GM11168 (cell line): ENCODE results near the gene WSB2.
"Not testable (repeated sequence)": the region's sequence is repeated elsewhere in the genome, so short reads cannot be mapped to it uniquely, and the experiment has no call there.

Source experiments
- in situ Hi-C: fragments of 300-500 bp; cut with MboI; formaldehyde crosslinking; loops from one replicate; pipeline ENCODE4 v1.12.0; 2022; ENCODE audit warnings: low sequenced_read_pairs; ENCODE audit not compliant: unreplicated experiment

The WSB2 gene

DNA sequence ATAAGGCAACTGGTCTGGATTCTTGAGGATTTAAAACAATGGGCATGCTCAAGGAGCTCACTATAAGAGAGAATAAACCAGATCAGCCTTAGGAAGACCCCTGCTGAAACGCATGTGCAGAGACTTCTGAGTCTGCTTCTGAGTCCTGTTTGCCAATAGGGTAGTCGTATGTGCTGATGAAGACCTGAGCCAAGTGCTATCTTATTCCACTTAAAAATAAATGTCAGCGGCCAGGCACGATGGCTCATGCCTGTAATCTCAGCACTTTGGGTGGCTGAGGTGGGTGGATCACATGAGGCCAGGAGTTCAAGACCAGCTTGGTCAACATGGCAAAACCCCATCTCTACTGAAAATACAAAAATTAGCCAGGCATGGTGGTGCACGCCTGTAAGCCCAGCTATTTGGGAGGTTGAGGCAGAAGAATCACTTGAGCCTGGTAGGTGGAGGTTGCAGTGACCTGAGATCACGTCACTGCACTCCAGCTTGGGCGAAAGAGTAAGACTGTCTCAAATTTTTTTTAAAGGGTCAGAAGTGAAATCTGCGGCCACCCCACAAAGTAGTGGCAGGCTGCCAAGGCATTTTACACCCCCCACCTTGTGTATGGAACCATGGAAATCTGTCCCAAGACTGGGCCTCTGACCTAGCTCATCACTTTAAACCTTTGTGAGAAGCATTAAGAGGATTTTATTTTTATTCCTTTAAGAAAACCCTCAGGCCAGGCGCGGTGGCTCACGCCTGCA, 24.1 kb downstream of the WSB2 start:
- in situ Hi-C loops = no loop called here

DNA sequence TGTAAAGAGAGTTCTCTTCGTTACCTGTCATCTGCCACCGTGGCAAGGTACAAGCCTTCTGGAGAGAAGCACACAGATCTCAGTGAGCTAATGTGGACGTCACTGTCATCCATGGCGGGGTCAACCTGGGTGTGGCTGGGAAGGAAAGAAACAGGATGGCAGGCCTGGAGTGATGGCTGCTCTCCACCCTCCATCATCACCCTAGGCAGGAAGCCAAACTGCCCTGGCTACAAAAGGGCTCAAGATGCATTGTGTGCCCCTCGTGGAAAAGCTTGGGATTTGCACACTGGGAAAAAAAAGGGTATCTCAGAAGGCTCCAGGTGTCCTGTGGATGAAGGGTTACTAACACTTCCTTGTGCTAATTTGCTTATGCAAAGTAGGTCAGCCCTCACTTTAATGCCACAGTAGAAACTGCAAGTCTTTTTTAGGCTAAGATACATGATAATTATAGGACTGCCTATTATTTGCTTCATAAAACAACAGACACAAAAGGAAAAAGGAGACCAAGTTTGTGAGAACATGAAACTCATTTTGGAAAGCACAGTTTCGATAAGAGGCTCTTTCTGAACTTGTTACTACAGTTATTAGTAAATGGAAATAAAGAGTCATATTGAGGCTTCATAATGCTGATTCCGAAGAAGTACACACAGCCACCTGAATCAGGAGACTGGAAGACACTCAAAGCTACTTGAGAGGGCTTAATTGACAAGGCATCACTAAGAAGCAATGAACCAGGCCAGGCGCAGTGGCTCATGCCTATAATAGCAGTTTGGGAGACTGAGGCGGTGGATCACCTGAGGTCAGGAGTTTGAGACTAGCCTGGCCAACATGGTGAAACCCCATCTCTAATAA, 25.6 kb downstream of the WSB2 start:
- in situ Hi-C loops = no loop called here

DNA sequence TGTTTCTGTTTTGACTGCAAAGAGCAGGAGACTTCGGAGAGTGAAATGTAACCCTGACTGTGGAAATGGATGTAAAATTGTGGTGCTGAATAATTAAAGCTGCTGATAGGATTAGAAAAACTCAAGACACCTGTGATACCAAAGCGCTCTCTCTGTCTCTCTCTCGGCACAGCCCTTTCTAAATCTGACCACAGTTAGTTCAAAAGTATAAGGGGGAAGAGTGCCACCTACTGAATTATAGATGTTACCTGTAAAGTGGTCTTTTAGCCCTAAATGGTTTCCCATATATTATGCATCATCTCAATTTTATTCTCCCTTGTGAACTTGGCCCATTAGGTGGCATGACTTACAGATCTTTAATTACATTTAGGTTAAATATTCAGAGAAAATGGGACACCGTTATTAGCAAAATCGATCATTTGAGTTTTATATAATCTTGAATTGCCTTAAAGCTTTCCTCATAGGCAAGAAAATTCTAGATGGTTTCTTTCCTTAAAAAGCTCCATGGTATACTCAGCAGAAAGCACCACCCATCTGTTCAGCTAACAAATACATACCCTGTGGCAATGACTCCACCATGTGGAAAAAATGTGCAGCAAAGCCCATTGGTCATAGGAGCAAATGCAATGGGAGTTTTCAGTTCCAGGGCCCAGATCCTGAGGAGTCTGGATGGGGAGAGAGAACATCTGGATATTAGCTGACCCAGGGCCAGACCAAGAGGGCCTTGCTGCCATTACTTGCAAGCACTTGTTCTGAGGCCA, 26.4 kb downstream of the WSB2 start:
- in situ Hi-C loops = no loop called here

DNA sequence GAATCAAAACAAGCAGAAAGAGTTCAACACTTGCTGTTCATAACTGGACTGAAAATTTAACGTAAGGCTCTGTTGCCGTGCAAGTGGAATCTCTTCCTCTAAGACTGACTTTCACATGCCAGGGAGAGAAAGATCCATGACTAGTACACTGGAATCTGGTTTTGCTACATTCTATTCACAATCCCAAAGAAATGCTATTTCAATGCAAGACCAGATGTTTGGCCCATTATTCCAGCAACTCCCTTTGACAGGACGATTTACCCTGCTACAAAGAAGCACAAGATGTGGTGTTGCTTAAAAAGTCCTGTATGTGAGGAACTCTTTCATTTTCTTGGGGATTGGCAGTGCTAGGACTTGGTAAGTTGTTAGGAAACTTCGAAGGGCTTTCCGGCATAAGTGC, 27.1 kb downstream of the WSB2 start:
- in situ Hi-C loops = no loop called here

DNA sequence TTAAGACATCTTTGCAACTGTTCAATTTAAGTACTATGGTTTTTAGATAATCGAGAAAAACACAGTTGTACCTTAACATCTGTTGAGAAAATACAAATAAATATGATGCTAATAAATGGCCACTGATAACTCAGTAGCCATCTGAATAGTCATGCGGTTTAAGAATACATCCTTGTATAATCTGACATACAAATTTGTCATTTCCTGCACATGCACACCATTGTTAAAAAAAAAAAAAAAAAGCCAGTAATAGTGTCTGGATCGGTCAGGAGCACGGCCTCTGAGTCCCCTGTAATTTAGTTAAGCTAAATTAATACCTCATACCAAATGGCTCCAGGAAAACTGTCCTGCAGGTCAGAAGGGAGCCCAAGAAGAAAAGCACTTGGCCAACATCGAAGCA, 27.7 kb downstream of the WSB2 start:
- in situ Hi-C loops = no loop called here

DNA sequence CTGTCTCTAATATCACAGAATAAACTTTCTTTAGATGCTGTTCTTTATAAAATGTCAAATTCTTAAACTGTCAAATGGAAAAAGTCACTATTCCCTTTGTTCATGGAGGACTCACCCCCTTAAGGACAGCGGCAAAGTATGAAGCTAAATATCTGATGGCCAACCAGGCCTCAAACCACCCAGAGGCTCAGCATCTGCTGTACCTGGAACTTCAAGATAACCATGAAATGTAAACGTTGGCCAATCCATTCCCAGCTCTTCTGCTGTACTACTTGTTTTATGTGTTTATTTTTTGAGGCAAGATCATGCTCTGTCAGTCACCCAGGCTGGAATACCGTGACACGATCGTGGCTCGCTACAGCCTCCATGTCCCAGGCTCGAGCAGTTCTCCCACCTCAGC, 28.8 kb downstream of the WSB2 start:
- in situ Hi-C loops = no loop called here

DNA sequence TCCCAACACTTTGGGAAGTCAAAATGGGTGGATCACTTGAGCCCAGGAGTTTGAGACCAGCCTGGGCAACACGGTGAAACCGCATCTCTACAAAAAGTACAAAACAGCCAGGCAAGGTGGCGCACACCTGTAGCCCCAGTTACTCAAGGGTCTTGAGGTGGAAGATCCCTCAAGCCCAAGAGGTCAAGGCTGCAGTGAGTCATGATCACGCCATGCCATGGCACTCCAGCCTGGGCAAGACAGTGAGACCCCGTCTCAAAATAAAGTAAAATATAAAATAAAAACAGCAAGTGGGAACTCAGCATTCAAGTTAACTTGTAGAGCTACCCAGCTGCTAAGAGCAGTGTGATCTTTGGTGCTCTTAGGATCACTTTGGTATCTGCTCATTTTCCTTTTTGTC, 31.8 kb downstream of the WSB2 start:
- in situ Hi-C loops = no loop called here

DNA sequence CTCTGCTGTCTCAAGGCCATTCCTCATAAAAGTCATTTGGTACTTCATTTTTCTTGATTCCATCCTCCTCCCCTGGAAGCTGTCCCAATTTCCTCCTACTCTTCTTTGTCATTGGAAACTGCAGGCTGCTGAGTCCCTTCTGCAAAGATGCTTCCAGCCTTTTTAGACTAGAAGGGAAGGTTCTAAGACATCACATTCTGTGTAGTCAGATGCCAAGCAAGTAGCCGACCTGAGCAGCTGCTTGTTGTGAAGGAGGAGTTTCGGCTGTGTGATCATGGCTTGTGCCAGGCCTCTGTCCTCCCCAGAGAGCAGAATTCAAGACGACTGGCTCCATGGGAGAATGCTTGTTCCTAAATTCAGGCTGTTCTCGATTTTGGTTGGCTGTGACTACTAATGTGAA, 35.8 kb downstream of the WSB2 start:
- in situ Hi-C loops = no loop called here

DNA sequence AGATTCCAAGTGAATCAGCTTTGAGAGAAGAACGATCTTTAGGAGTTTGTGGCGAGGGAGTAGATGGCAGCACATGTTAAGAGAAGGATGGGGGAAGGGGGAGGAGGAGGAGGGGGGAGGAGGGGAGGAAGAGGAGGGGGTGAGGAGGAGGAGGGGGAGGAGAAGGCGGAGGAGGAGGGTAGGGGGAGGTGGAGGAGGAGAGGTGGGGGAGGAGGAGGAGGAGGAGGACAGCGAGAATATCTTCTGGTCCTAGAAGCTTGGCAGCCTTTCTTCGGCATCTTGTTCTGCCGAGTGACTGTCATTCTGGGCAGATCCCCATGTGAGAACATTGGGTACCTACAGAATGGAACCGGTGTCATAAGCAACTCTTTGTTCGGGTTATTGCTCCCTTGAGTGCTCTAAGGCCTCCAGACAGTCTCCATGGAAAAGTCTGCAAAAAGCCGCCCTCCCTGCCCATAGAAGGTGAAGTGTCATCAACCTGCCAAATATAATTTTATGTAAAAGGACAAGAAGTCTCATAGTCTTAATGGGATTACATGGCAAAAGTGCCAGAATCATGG, 37.6 kb downstream of the WSB2 start:
- in situ Hi-C loops = no loop called here

DNA sequence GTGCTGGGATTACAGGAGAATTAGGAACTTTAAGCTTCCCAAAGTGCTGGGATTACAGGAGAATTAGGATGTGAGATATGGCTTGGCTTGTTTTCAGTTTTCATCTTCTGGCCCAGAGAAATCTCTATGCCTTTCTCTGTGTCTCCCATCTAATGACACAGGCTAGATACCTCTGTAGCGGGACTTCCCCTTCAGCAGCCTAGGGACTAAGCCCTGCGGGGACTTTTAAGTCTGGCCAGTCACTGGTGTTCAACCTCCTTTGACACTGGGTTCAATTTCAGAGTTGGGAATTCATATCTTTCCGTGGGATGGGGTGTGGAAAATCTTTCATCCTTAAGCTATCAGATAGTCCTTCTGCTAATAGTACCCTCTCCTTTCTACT, 38.3 kb downstream of the WSB2 start:
- in situ Hi-C loops = no loop called here

DNA sequence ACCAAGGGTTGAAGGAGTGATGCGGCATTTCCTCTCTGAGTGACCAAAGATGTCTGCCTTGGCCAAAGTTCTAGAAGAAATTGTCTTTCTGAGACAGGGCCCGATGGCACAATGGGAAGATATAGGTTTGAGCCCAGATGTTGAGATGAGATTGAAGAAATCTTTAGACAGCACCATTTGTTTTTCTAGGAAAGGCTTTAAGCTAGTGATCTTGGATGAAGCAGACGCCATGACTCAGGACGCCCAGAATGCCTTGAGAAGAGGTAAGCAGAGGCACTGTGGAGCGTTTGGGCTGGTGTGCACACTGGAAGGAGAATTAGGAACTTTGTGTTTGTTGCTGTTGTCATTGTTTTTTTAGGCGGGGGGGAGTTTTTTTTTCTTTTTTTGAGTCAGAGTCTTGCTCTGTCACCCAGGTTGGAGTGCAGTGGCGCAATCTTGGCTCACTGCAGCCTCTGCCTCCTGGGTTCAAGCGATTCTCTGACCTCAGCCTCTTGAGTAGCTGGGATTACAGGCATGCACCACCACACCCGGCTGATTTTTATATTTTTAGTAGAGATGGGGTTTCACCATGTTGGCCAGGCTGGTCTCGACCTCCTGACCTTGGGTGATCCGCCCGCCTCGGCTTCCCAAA, 38.8 kb downstream of the WSB2 start:
- in situ Hi-C loops = not testable (repeated sequence)

DNA sequence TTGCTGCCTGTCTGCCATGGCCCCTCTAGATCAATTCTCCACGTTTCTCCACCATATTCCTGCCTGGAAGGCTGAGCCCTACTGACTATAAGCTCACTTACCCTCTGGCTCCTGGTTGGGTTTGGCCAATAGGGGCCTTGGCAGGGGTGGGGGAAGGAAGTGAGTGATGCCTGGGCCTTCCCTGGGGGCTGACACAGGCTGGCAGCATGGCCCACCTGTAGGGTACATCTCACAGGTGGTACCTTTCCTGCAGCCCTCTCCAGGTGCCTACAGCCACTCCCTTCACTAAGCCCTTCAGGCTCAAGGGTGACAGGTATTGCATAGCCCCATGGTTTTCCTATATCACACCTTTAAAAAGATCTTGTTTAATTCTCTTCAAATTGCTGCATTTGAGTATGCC, 40.9 kb downstream of the WSB2 start:
- in situ Hi-C loops = no loop called here

DNA sequence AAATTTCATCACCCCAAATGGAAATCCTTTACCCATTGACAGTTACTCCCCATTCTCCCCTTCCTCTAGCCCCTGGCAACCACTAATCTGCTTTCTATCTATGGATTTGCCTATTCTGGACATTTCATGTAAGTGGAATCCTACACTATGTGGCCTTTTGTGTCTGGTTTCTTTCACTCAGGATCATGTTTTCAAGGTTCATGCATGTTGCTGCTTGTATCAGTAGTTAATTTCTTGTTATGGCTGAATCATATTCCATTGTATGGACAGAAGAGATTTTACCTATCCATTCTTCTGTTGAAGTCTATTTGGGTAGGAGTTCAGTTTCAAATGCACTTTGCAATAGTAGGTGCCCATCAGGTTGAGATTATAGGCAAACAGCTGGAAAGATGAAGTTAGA, 43.1 kb downstream of the WSB2 start:
- in situ Hi-C loops = no loop called here

DNA sequence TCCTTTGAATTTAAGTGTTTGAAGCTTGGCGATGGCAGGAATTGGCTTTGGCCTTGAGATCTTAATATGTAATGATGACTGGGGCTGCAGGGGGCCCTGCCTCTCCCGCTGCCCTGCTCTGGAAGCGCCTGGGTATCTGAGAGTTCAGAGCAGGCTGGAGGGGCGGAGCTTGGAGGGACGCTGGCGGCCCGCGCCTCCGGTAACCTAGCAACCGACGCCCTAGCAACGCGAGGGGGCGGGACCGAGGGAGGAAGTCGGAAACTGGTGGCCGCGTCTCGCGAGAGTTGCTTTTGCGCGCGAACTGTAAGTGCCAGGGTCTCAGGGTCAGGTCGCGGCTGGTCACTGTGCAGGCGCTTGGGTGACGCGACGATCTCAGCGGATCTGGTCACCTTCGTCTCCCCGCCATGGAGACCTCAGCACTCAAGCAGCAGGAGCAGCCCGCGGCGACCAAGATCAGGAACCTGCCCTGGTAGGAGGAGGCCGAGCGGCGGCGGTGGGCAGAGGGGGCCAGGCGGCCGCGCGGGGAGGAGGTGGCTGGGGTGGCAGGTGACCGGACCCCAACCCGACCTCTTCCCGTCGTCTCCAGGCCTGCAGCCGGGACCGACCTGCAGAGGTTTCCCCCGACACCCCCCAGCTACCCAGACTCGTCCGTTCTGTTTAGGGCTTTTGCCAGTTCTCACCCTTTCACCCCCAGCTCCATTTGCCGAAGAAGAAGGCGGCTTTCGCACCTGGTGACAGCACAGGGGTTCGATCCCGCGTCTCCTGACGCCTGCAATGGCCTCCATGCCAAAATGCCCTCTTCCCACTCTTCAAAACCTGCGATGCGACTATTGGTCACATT, 44.3 kb downstream of the WSB2 start, which contains the start of gene RFC5:
Gene RFC5 (plus strand): TSS at position 280 of the 841 bp plus-strand sequence. CDS start 125 bp downstream, at position 405.
- in situ Hi-C loops = no loop called here

DNA sequence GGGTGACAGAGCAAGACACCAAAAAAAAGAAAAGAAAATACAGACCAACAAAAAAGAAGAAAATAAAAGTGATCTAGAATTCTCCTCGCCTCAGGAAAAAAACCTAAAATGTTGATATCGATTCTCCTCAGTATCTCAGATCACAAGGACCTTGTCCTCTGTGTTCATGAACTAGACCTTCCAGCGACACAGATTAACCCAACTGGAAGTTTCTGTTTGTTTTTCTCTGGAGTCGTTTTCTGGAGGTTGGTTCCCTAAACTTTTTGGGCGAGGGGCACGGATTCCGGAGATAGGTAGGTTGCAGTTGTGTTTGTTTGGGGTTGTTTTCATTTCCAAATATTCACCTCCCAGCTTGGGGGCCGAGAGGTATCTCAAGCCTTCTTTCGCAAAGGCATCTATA, 45.0 kb downstream of the WSB2 start:
- in situ Hi-C loops = no loop called here

DNA sequence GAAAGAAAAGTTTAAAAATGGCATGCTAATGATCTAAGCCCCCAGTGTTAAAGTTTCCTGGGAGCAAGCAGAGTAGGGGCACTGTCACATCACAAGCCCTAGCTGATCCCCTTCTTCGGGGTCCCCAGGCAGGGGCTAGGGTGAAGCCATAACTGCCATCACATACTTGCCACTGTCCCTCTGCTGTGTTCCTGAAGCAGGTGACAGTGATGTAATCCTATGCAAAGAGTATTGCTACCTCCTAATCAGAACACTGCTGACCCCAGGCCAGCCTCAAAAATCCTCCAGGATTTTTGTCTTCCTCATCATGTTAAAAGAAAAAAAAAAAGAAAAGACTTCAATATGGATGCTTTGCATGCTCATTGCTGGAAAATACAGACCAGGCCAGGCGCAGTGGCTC, 45.7 kb downstream of the WSB2 start:
- in situ Hi-C loops = no loop called here

DNA sequence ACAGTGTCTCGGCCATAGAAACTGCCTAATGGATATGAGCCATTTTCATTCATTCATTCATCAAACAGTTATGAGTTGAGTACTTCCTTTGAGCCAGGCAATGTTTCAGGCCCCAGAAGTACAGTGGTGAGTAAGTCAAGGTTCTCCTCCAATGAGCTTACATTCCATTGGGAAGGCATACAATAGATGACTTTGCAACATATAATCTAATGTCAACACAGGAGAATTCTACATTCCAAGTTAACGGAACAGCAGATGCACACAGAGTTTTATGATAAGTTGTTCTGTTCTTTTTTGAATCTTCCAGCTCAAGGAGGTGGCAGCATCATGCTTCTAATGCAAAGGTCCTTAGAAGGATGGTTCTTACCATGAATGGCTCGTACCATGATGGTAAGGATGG, 47.7 kb downstream of the WSB2 start:
- in situ Hi-C loops = no loop called here

DNA sequence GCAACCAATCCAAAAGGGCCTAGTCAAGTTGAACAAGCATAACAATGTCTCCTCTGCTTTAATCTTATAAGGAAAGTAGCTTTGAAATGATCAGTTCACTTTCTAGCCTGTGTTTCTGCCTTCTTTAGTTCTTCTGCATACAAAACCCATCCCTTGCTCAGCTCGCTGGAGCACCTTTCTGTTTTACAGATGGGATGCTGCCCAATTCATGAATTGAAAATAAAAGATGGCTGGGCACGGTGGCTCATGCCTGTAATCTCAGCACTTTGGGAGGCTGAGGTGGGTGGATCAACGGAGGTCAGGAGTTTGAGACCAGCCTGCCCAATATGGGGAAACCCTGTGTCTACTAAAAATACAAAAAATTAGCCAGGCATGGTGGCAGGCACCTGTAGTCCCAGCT, 49.0 kb downstream of the WSB2 start:
- in situ Hi-C loops = no loop called here

DNA sequence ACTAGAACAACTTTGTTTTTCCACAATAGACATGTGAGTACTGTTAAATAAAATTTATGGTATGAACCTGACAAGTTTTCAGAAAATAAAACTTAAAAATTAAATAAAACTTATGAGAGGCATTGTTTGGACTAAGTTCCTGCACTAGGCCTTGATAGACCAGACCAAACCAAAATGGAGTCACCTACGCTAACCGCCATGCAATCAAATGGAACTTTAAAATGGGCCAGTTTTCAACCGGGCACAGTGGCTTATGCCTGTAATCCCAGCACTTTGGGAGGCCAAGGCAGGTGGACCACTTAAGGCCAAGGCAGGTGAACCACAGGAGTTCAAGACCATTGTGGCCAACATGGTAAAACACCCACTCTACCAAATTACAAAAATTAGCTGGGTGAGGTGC, 49.6 kb downstream of the WSB2 start:
- in situ Hi-C loops = no loop called here
